GM21619 (cell line): ENCODE data around the gene SMIM20.
"Not testable (repeated sequence)": the region's sequence is repeated elsewhere in the genome, so short reads cannot be mapped to it uniquely, and the experiment has no call there.

Experiments
- ATAC-seq: cut with Tn5 transposase; IDR thresholded peaks from one replicate; pipeline ENCODE4 v1.9.1; 2021; ENCODE audit not compliant: unreplicated experiment

SMIM20 gene

GRCh38 chr4:25890571-25891485 lies 23.2 kb upstream of the SMIM20 start:
- no peak for ATAC-seq

DNA sequence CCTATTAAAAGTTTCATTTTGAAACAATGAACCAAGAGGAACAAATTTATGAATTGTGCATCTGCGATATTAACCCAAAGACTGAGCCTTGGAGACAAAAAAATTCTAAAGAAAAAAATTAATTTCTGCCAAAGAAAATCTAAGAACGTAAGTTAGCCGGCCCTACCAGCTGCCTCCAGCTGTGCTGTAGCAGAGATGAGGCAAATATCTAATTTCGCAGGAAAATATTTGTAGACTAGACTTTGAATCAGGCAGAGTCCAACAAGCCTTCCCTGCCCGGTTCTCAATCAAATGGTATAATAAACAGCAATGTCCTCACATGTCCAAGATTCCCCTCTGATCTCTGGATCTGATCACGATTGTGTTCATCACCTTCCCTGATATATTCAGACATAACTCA lies 21.2 kb upstream of the SMIM20 start:
- ATAC-seq, result no peak

- ATAC-seq, result no peak
Observed at GRCh38 chr4:25896776-25897539, 17.1 kb upstream of the SMIM20 start.

DNA sequence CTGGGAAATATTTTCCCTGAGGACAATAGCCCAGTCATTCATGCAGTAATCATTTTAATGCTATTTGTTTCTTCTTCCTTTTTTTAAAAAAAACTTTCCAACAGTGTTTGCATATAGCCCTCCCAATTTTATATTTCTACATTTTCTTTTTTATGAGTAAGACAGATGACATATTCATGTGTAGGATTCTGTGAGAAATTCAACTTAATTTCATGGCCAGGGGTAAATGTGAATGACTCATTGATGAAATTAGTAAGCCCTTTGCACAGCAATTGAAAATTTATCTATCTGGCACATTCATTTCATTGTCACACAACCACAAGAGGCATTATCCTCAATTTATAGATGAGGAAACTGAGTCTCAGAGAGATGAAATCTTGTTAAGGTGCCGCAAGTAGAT lies 13.7 kb upstream of the SMIM20 start:
- ATAC-seq, result no peak

- ATAC-seq, result no peak
Observed at GRCh38 chr4:25901030-25901430, 13.0 kb upstream of the SMIM20 start.

- no peak for ATAC-seq
Observed at GRCh38 chr4:25903900-25904747, 9.9 kb upstream of the SMIM20 start.

GRCh38 chr4:25904748-25905082 lies 9.3 kb upstream of the SMIM20 start:
- ATAC-seq, result no peak

DNA sequence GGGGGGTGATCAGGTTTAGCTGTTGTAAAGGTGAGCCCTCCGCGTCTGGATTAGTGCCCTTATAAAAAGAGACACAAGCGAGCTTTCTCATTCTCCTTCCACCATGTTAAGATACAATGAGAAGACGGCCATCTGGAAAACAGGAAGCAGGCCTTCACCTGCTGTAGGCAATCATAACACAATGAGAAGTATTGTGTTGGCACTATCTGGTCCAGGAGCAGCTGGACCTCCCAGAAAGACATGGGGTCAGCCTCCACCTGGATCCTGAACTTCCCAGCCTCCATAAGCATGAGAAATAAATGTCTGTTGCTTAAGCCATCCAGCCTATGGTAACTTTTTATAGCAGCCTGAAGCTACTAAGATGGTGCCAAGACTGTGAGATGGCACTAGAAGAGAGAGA lies 8.6 kb upstream of the SMIM20 start:
- no peak for ATAC-seq

DNA sequence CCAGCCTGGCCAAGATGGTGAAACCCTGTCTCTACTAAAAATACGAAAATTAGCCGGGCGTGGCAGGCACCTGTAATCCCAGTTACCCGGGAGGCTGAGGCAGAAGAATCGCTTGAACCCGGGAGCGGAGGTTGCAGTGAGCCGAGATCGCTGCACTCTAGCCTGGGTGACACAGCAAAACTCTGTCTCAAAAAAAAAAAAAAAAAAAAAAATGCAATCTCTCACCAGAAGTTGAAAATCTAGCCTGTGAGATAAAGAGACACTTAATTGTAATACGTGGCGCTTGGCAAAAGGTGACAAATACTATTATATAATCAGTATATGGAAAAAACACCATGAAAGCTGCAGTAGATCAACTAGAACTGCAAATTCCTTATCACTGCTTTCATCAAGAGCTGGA lies 7.9 kb upstream of the SMIM20 start:
- ATAC-seq, result not testable (repeated sequence)

DNA sequence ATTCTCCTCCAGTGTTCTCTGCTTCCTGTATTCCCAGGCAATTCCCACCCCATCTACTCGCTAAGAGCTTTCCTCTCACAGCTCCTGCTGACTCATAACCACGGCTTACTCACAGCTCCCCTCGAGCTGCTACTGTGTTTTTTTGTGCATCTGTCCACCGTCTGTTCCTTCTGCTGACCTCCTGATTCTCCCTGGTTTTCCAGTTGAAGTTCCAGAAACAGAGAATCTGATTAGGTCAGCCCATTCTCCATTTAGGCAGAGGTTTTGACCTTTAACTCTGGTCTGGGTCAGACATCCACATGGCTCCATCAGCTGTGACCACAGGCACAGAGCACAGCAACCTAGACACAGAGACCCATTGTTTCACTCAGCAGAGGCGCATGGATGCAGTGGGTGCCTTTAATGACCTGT lies 5.5 kb upstream of the SMIM20 start:
- ATAC-seq, result no peak

DNA sequence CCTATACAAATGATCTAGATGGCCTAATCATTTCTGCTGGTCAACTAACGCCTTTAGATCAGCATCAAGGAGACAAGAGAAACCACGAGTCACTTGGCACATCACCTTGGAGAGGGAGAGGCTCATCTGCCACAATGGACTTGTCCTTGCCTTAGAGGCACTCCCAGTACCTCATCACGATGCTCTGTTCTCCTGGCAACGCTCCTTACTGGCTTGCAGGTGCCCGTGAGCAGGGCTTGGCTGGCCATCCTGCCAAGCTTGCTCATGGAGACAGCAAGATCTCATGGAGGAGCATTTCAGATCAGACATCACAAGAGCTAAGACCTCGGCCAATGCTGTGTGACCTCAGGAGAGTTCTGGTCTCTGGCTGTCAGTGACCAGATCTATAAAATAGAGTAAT lies 2.7 kb upstream of the SMIM20 start:
- ATAC-seq, result no peak

GRCh38 chr4:25913056-25913850 lies 767 bp upstream of the SMIM20 start:
- peak; percentile 30 for ATAC-seq

- no peak for ATAC-seq
Observed at GRCh38 chr4:25914670-25915352, 791 bp downstream of the SMIM20 start.

GRCh38 chr4:25915353-25915705 lies 1.3 kb downstream of the SMIM20 start:
- no peak for ATAC-seq

GRCh38 chr4:25916870-25917269 lies 2.9 kb downstream of the SMIM20 start:
- ATAC-seq, result no peak

- ATAC-seq, result no peak
Observed at GRCh38 chr4:25919676-25920075, 5.7 kb downstream of the SMIM20 start.

- ATAC-seq, result no peak
Observed at GRCh38 chr4:25921922-25922321, 7.9 kb downstream of the SMIM20 start.

- no peak for ATAC-seq
Observed at GRCh38 chr4:25922812-25923369, 8.9 kb downstream of the SMIM20 start.

DNA sequence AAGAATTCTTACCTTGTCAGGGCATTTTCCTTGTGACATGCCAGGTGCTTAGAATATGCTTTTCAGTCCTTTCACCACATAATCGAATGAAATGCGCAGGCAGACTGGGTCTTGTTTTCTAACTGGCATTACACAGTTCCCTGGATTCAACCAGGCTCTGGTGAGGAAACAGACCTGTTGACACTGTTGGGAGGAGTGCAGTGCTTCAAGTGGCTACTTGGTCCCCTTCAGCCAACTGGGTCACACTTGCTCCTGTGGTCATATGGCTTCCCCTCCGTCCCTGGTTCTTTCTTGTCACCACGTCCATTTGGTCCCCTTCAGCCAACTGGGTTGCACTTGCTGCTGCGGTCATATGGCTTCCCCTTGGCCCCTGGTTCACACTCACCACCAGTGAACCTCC lies 9.7 kb downstream of the SMIM20 start:
- ATAC-seq, result no peak
